Measurements from ENCODE around the gene NDUFS5.

NDUFS5 gene

DNA sequence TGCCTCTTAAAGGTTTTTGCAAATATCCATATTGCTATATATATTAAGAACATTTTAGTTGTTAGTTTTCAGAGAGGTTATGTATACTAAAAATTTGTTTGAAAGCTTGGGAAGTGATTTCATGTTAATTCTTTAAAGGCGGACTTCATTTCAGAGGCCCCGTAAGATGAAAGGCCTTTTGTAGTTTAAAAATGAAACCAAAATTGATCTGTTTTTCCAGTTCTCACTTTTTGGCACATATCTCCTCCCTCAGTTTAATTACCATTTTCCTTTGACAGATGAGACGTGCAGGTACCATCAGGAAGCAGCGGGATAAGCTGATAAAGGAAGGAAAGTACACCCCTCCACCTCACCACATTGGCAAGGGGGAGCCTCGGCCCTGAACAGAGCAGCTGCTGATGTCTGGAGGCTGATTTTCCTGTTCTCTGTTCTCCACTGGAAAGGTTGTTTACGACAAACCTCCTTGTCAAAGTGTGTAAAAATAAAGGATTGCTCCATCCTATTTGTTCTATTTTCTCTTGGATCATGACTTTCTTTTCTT lies 8.0 kb downstream of the NDUFS5 start:
- Histone ChIP-seq H3F3A (ENCODE audit: control insufficient read depth, insufficient read depth) (no peaks in the 10 kb centered on the region), H3K36me3 (ENCODE audit: control insufficient read depth, low read length) (peaks cover 43% of the 10 kb centered on the region), H3K79me2 (ENCODE audit: control insufficient read depth, low read length) (peaks cover 11% of the 10 kb centered on the region), H3K27me3 (ENCODE audit: control insufficient read depth, low read length) (no peaks in the 10 kb centered on the region), H3K27ac (ENCODE audit: low read depth, low read length) (no peak overlapping the region), H3K4me1 (ENCODE audit: control insufficient read depth, low read length) (no peaks in the 10 kb centered on the region), H3K9me3 (ENCODE audit: control insufficient read depth, insufficient read depth, low read length) (no peaks in the 10 kb centered on the region), H3K4me3 (ENCODE audit: low read length) (no peak overlapping the region), H3K4me2 (ENCODE audit: low read length) (no peak overlapping the region), H4K20me1 (ENCODE audit: control insufficient read depth, insufficient read depth, low read depth, low read length) (0 out of 2 replicates have a peak, but pooled peaks cover 3% of the 10 kb centered on the region), H3K9me2 (replicated peaks; ENCODE audit: control insufficient read depth, low read length) (no peaks in the 10 kb centered on the region)
- TF ChIP-seq EZH2phosphoT487 (IDR thresholded peaks at IDR 0.05; ENCODE audit: borderline replicate concordance, low read length), result no peak
- TF ChIP-seq, protein P1, sequence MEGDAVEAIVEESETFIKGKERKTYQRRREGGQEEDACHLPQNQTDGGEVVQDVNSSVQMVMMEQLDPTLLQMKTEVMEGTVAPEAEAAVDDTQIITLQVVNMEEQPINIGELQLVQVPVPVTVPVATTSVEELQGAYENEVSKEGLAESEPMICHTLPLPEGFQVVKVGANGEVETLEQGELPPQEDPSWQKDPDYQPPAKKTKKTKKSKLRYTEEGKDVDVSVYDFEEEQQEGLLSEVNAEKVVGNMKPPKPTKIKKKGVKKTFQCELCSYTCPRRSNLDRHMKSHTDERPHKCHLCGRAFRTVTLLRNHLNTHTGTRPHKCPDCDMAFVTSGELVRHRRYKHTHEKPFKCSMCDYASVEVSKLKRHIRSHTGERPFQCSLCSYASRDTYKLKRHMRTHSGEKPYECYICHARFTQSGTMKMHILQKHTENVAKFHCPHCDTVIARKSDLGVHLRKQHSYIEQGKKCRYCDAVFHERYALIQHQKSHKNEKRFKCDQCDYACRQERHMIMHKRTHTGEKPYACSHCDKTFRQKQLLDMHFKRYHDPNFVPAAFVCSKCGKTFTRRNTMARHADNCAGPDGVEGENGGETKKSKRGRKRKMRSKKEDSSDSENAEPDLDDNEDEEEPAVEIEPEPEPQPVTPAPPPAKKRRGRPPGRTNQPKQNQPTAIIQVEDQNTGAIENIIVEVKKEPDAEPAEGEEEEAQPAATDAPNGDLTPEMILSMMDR (IDR thresholded peaks at IDR 0.05; ENCODE audit: low read depth, low read length, poor library complexity, severe bottlenecking), result no peak

DNA sequence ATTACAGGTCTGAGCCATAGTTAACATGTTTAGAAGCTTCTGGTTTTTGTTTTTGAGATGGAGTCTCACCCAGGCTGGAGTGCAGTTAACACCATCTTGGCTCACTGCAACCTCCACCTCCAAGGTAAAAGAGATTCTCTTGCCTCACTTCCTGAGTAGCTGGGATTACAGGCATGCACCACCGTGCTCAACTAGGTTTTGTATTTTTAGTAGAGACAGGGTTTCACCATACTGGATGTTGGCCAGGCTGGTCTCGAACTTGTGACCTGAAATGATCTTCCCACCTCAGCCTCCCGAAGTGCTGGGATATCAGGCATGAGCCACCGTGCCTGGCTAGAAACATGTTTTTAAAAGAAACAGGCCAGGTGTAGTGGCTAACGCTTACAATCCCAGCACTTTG lies 10.5 kb downstream of the NDUFS5 start:
- Histone ChIP-seq H3K9me3 (ENCODE audit: control insufficient read depth, insufficient read depth, low read length) (no peaks in the 10 kb centered on the region), H3K27ac (ENCODE audit: low read depth, low read length) (no peak overlapping the region), H3K36me3 (ENCODE audit: control insufficient read depth, low read length) (peaks cover 31% of the 10 kb centered on the region), H3K27me3 (ENCODE audit: control insufficient read depth, low read length) (no peaks in the 10 kb centered on the region), H3K79me2 (ENCODE audit: control insufficient read depth, low read length) (peaks cover 4% of the 10 kb centered on the region), H4K20me1 (ENCODE audit: control insufficient read depth, insufficient read depth, low read depth, low read length) (0 out of 2 replicates have a peak, but pooled peaks cover 3% of the 10 kb centered on the region), H3K4me3 (ENCODE audit: low read length) (no peak overlapping the region), H3K4me1 (ENCODE audit: control insufficient read depth, low read length) (no peaks in the 10 kb centered on the region), H3F3A (ENCODE audit: control insufficient read depth, insufficient read depth) (no peaks in the 10 kb centered on the region), H3K9me2 (replicated peaks; ENCODE audit: control insufficient read depth, low read length) (no peaks in the 10 kb centered on the region), H3K4me2 (ENCODE audit: low read length) (no peak overlapping the region)
- TF ChIP-seq, protein P1 (IDR thresholded peaks at IDR 0.05; ENCODE audit: low read depth, low read length, poor library complexity, severe bottlenecking), result no peak
- no peak for TF ChIP-seq EZH2phosphoT487 (IDR thresholded peaks at IDR 0.05; ENCODE audit: borderline replicate concordance, low read length)

DNA sequence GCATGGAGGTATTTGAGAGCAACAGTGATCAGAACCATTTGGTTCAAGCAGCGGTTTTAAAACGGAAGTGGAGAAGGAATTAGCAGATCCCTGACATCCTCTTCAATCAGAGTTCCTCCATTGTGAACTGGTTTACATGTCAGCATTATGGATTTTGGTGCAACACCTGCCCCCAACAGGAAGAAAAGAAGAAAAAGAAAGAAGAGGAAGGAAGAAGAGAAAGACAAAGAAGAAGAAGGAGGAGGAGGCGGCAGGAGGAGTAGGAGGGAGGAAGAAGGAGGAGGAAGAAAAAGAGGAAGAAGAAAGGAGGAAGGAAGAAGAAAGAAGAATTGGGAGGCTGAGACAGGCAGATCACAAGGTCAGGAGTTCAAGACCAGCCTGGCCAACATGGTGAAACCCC lies 17.4 kb downstream of the NDUFS5 start:
- Histone ChIP-seq H3K79me2 (ENCODE audit: control insufficient read depth, low read length) (no peaks in the 10 kb centered on the region), H3K27ac (ENCODE audit: low read depth, low read length) (no peak overlapping the region), H3K9me2 (replicated peaks; ENCODE audit: control insufficient read depth, low read length) (no peaks in the 10 kb centered on the region), H3K4me2 (ENCODE audit: low read length) (no peak overlapping the region), H3K9me3 (ENCODE audit: control insufficient read depth, insufficient read depth, low read length) (no peaks in the 10 kb centered on the region), H3K4me1 (ENCODE audit: control insufficient read depth, low read length) (peaks cover 5% of the 10 kb centered on the region), H3K36me3 (ENCODE audit: control insufficient read depth, low read length) (no peaks in the 10 kb centered on the region; the same call in 1 of the 2 replicates), H3F3A (ENCODE audit: control insufficient read depth, insufficient read depth) (peaks cover 3% of the 10 kb centered on the region; the same call in 1 of the 2 replicates), H4K20me1 (ENCODE audit: control insufficient read depth, insufficient read depth, low read depth, low read length) (no peaks in the 10 kb centered on the region), H3K4me3 (ENCODE audit: low read length) (no peak overlapping the region), H3K27me3 (ENCODE audit: control insufficient read depth, low read length) (no peaks in the 10 kb centered on the region)
- TF ChIP-seq, protein P1 (IDR thresholded peaks at IDR 0.05; ENCODE audit: low read depth, low read length, poor library complexity, severe bottlenecking), result no peak
- no peak for TF ChIP-seq EZH2phosphoT487 (IDR thresholded peaks at IDR 0.05; ENCODE audit: borderline replicate concordance, low read length)

Data from DOHH2 (cell line).